ENCODE data around the gene CREM.

GRCh38 chr10:35184527-35185171, 58.0 kb downstream of the CREM start:
- TF ChIP-seq CTCF (conservative IDR thresholded peaks at IDR 0.05; ENCODE audit: low read depth in 2 of 2) (no peak), EZH2 (IDR thresholded peaks at IDR 0.05; ENCODE audit: low read depth, unreplicated experiment) (no peak), POLR2AphosphoS5 (IDR thresholded peaks at IDR 0.05; ENCODE audit: low read depth) (no peak), EZH2phosphoT487 (IDR thresholded peaks at IDR 0.05; ENCODE audit: unreplicated experiment) (no peak), REST (IDR thresholded peaks at IDR 0.05; ENCODE audit: unreplicated experiment) (no peak)

Data from GM23338 (cell line).